ENCODE results near the gene ERC2. TPM values are rescaled to one million over a fixed set of nuclear protein-coding genes. Genes with fewer than 3 reads are reported as not detected.

ERC2 gene
- polyA plus RNA-seq, 1 experiment: 0.07 TPM

GRCh38 chr3:55655544-55655943 is 812.7 kb downstream of the ERC2 start:
- no peak for DNase-seq (ENCODE audit: low read depth, low spot score)
- H3K4me3 ChIP-seq (ENCODE audit: low read depth, low read length): no peak overlapping the region
- CTCF ChIA-PET: no interaction called here
- H3K27me3 ChIP-seq (ENCODE audit: control insufficient read depth, insufficient read depth, low read length): no peaks in the 10 kb centered on the region
- TF ChIP-seq, protein P1, sequence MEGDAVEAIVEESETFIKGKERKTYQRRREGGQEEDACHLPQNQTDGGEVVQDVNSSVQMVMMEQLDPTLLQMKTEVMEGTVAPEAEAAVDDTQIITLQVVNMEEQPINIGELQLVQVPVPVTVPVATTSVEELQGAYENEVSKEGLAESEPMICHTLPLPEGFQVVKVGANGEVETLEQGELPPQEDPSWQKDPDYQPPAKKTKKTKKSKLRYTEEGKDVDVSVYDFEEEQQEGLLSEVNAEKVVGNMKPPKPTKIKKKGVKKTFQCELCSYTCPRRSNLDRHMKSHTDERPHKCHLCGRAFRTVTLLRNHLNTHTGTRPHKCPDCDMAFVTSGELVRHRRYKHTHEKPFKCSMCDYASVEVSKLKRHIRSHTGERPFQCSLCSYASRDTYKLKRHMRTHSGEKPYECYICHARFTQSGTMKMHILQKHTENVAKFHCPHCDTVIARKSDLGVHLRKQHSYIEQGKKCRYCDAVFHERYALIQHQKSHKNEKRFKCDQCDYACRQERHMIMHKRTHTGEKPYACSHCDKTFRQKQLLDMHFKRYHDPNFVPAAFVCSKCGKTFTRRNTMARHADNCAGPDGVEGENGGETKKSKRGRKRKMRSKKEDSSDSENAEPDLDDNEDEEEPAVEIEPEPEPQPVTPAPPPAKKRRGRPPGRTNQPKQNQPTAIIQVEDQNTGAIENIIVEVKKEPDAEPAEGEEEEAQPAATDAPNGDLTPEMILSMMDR (IDR thresholded peaks at IDR 0.05; ENCODE audit: low read depth, low read length): no peak
- POLR2A ChIA-PET: no interaction called here
- no peak overlapping the region for H3K27ac ChIP-seq (ENCODE audit: low read depth, low read length)
- H3K9me3 ChIP-seq (ENCODE audit: control insufficient read depth, insufficient read depth, low read length): no peaks in the 10 kb centered on the region

- POLR2A ChIA-PET: no interaction called here
- no peak for DNase-seq (ENCODE audit: low read depth, low spot score)
- TF ChIP-seq, protein P1 (IDR thresholded peaks at IDR 0.05; ENCODE audit: low read depth, low read length): no peak
- Histone ChIP-seq H3K9me3 (ENCODE audit: control insufficient read depth, insufficient read depth, low read length) (no peaks in the 10 kb centered on the region), H3K27me3 (ENCODE audit: control insufficient read depth, insufficient read depth, low read length) (no peaks in the 10 kb centered on the region), H3K27ac (ENCODE audit: low read depth, low read length) (no peak overlapping the region), H3K4me3 (ENCODE audit: low read depth, low read length) (no peak overlapping the region)
- CTCF ChIA-PET: interaction anchor here (0.7 kb wide), 1 partner anchor 64 kb away, joined by 4 read pairs; no protein-coding TSS in a partner anchor
These were observed 814.0 kb downstream of the ERC2 start for GRCh38 chr3:55654123-55654760.

DNA sequence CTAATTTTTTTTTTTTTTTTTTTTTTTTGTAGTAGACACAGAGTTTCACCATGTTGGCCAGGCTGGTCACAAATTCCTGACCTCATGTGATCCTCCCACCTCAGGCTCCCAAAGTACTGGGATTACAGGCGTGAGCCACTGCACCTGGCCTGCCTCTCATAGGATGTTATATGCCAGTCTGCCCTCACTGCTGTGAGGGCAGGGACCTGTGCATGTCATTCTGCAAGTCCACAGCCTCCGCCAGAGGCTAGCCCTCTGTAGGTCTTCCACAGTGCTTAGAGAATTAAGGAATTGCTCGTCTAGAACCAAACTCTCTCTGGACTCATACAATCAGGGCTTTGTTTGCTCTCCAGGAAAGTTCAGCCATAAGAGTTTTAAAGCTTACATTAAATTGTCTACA is 817.3 kb downstream of the ERC2 start:
- no peak for DNase-seq (ENCODE audit: low read depth, low spot score)
- POLR2A ChIA-PET: no interaction called here
- no peak overlapping the region for H3K27ac ChIP-seq (ENCODE audit: low read depth, low read length)
- H3K27me3 ChIP-seq (ENCODE audit: control insufficient read depth, insufficient read depth, low read length): peaks cover 8% of the 10 kb centered on the region
- CTCF ChIA-PET: no interaction called here
- TF ChIP-seq, protein P1 (IDR thresholded peaks at IDR 0.05; ENCODE audit: low read depth, low read length): no peak
- H3K4me3 ChIP-seq (ENCODE audit: low read depth, low read length): no peak overlapping the region
- H3K9me3 ChIP-seq (ENCODE audit: control insufficient read depth, insufficient read depth, low read length): no peaks in the 10 kb centered on the region

GRCh38 chr3:55650011-55650410 is 818.3 kb downstream of the ERC2 start:
- Histone ChIP-seq H3K27ac (ENCODE audit: low read depth, low read length) (no peak overlapping the region), H3K4me3 (ENCODE audit: low read depth, low read length) (no peak overlapping the region), H3K27me3 (ENCODE audit: control insufficient read depth, insufficient read depth, low read length) (peaks cover 16% of the 10 kb centered on the region), H3K9me3 (ENCODE audit: control insufficient read depth, insufficient read depth, low read length) (no peaks in the 10 kb centered on the region)
- POLR2A ChIA-PET: no interaction called here
- TF ChIP-seq, protein P1 (IDR thresholded peaks at IDR 0.05; ENCODE audit: low read depth, low read length): no peak
- no peak for DNase-seq (ENCODE audit: low read depth, low spot score)
- CTCF ChIA-PET: no interaction called here

GRCh38 chr3:55649554-55649953 is 818.7 kb downstream of the ERC2 start:
- H3K27me3 ChIP-seq (ENCODE audit: control insufficient read depth, insufficient read depth, low read length): peaks cover 16% of the 10 kb centered on the region
- H3K4me3 ChIP-seq (ENCODE audit: low read depth, low read length): no peak overlapping the region
- no peaks in the 10 kb centered on the region for H3K9me3 ChIP-seq (ENCODE audit: control insufficient read depth, insufficient read depth, low read length)
- H3K27ac ChIP-seq (ENCODE audit: low read depth, low read length): no peak overlapping the region
- no peak for DNase-seq (ENCODE audit: low read depth, low spot score)
- TF ChIP-seq, protein P1 (IDR thresholded peaks at IDR 0.05; ENCODE audit: low read depth, low read length): no peak
- CTCF ChIA-PET: no interaction called here
- POLR2A ChIA-PET: no interaction called here
